ENCODE results near the gene F2RL2. TPM values are rescaled to one million over a fixed set of nuclear protein-coding genes. Genes with fewer than 3 reads are reported as not detected.

The F2RL2 gene
- total RNA-seq, 1 experiment from 2014 or later: 0.13 TPM

- no peak for DNase-seq (ENCODE audit: low read depth, low spot score)
- H3K27me3 ChIP-seq (ENCODE audit: control insufficient read depth, insufficient read depth, low read length): no peaks in the 10 kb centered on the region
- H3K27ac ChIP-seq (ENCODE audit: low read length): no peak overlapping the region
- no TSS peak for BruUV-seq (replicated peaks)
- intact Hi-C loops (cut with micrococcal nuclease; ENCODE audit: unreplicated experiment): no loop called here
- no peak for ATAC-seq
- POLR2A ChIA-PET: interaction anchor here (0.6 kb wide), 1 partner anchor 131 kb away, joined by 8 read pairs; no protein-coding TSS in a partner anchor
- in situ Hi-C loops (cut with HindIII; ENCODE audit: low pct_unique_long_range_greater_than_20kb, low sequenced_read_pairs): no loop called here
- no peaks in the 10 kb centered on the region for H3K9me3 ChIP-seq (ENCODE audit: control insufficient read depth, insufficient read depth, low read depth, low read length)
- no peak overlapping the region for H3K4me3 ChIP-seq (ENCODE audit: low read depth in 2 of 2, low read length in 2 of 2)
- no peak for TF ChIP-seq SIN3A (IDR thresholded peaks at IDR 0.05; ENCODE audit: borderline replicate concordance, insufficient read depth, low read depth, low read length)
- TF ChIP-seq, protein P1, sequence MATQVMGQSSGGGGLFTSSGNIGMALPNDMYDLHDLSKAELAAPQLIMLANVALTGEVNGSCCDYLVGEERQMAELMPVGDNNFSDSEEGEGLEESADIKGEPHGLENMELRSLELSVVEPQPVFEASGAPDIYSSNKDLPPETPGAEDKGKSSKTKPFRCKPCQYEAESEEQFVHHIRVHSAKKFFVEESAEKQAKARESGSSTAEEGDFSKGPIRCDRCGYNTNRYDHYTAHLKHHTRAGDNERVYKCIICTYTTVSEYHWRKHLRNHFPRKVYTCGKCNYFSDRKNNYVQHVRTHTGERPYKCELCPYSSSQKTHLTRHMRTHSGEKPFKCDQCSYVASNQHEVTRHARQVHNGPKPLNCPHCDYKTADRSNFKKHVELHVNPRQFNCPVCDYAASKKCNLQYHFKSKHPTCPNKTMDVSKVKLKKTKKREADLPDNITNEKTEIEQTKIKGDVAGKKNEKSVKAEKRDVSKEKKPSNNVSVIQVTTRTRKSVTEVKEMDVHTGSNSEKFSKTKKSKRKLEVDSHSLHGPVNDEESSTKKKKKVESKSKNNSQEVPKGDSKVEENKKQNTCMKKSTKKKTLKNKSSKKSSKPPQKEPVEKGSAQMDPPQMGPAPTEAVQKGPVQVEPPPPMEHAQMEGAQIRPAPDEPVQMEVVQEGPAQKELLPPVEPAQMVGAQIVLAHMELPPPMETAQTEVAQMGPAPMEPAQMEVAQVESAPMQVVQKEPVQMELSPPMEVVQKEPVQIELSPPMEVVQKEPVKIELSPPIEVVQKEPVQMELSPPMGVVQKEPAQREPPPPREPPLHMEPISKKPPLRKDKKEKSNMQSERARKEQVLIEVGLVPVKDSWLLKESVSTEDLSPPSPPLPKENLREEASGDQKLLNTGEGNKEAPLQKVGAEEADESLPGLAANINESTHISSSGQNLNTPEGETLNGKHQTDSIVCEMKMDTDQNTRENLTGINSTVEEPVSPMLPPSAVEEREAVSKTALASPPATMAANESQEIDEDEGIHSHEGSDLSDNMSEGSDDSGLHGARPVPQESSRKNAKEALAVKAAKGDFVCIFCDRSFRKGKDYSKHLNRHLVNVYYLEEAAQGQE (IDR thresholded peaks at IDR 0.05; ENCODE audit: insufficient read depth in 1 of 2, low read depth in 2 of 2, low read length in 1 of 2): no peak
- no peak for TF ChIP-seq POLR2AphosphoS5 (IDR thresholded peaks at IDR 0.05; ENCODE audit: low read depth, low read length)
- no peak for TF ChIP-seq CTCF (IDR thresholded peaks at IDR 0.05)
- no peak for TF ChIP-seq TCF7L2 (IDR thresholded peaks at IDR 0.05; ENCODE audit: low read depth, low read length)
- CTCF ChIA-PET: interaction anchor here (0.7 kb wide), 1 partner anchor 132 kb away, joined by 4 read pairs; no protein-coding TSS in a partner anchor
- H3K4me1 ChIP-seq (ENCODE audit: control insufficient read depth, insufficient read depth, low read length): no peaks in the 10 kb centered on the region
- H3K36me3 ChIP-seq (ENCODE audit: control insufficient read depth, insufficient read depth, low read length): no peaks in the 10 kb centered on the region
Measured at GRCh38 chr5:76642390-76643040, 19.3 kb upstream of the F2RL2 start.

- in situ Hi-C loops (cut with HindIII; ENCODE audit: low pct_unique_long_range_greater_than_20kb, low sequenced_read_pairs) (no loop called here), intact Hi-C loops (cut with micrococcal nuclease; ENCODE audit: unreplicated experiment) (loop anchor here (1.0 kb wide), 1 partner anchor 40 kb away; no protein-coding TSS in a partner anchor)
- ATAC-seq: no peak
- TF ChIP-seq POLR2AphosphoS5 (IDR thresholded peaks at IDR 0.05; ENCODE audit: low read depth, low read length) (no peak), CTCF (IDR thresholded peaks at IDR 0.05) (peak; percentile 74; the same call in 1 of the 2 replicates)
- no peaks in the 10 kb centered on the region for H3K9me3 ChIP-seq (ENCODE audit: control insufficient read depth, insufficient read depth, low read depth, low read length)
- no peak overlapping the region for H3K27ac ChIP-seq (ENCODE audit: low read length)
- peak; percentile 33 for DNase-seq (ENCODE audit: low read depth, low spot score)
- no peaks in the 10 kb centered on the region for H3K36me3 ChIP-seq (ENCODE audit: control insufficient read depth, insufficient read depth, low read length)
- no peak overlapping the region for H3K4me3 ChIP-seq (ENCODE audit: low read depth in 2 of 2, low read length in 2 of 2)
- BruUV-seq (replicated peaks): no TSS peak
- CTCF ChIA-PET: no interaction called here
- no peaks in the 10 kb centered on the region for H3K4me1 ChIP-seq (ENCODE audit: control insufficient read depth, insufficient read depth, low read length)
- POLR2A ChIA-PET: no interaction called here
- no peaks in the 10 kb centered on the region for H3K27me3 ChIP-seq (ENCODE audit: control insufficient read depth, insufficient read depth, low read length)
Measured at GRCh38 chr5:76641514-76642120, 18.4 kb upstream of the F2RL2 start.
